ENCODE measurements around the gene IL1RAPL2. TPM values are rescaled to one million over a fixed set of nuclear protein-coding genes. Genes with fewer than 3 reads are reported as not detected.
"Not testable (repeated sequence)": the region's sequence is repeated elsewhere in the genome, so short reads cannot be mapped to it uniquely, and the experiment has no call there.

IL1RAPL2 gene
- total RNA-seq, 4 donors from 2014 or later: 0.16 TPM; not detected in 3

DNA sequence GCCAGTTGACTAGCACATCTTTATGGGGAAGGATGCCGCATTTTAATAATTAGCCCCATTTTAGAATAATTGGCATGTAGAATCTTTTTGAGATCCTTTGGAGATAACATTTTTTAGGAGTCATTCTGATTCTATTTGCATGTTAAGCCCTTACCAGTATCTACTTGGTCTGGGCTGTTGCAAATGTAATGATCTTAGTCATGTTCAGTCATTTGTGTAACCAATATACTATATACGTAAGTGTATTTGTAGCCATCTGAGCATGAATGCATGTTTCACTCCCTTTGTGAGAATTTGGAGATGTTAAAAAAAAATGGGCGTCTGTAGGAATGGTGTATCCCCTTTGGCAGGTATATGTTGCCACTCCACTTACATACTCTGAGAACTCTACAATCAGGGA is 535.4 kb downstream of the IL1RAPL2 start:
- no peaks in the 10 kb centered on the region for H3K36me3 ChIP-seq
- H3K27ac ChIP-seq: no peak overlapping the region
- no peak for DNase-seq
- H3K4me3 ChIP-seq: no peak overlapping the region
- intact Hi-C loops (cut with DNase I; ENCODE audit: low total_unique reads) (no loop called here), in situ Hi-C loops (cut with MboI; ENCODE audit: low pct_ligation_motif_present in 1 of 4, low pct_unique_long_range_greater_than_20kb in 1 of 4, low sequenced_read_pairs in 3 of 4) (no loop called here)
- no peaks in the 10 kb centered on the region for H3K4me1 ChIP-seq
- WGBS, 2 donors (ENCODE audit: low coverage in 1 of 2): 77 to 100% methylated on average over 1 to 3 of the region's 3 CpGs
- no peaks in the 10 kb centered on the region for H3K9me3 ChIP-seq
- no peaks in the 10 kb centered on the region for H3K27me3 ChIP-seq
- TF ChIP-seq POLR2A (IDR thresholded peaks at IDR 0.05) (no peak), POLR2AphosphoS5 (IDR thresholded peaks at IDR 0.05) (no peak), EP300 (IDR thresholded peaks at IDR 0.05; ENCODE audit: low read depth) (no peak)
- TF ChIP-seq, protein P1, sequence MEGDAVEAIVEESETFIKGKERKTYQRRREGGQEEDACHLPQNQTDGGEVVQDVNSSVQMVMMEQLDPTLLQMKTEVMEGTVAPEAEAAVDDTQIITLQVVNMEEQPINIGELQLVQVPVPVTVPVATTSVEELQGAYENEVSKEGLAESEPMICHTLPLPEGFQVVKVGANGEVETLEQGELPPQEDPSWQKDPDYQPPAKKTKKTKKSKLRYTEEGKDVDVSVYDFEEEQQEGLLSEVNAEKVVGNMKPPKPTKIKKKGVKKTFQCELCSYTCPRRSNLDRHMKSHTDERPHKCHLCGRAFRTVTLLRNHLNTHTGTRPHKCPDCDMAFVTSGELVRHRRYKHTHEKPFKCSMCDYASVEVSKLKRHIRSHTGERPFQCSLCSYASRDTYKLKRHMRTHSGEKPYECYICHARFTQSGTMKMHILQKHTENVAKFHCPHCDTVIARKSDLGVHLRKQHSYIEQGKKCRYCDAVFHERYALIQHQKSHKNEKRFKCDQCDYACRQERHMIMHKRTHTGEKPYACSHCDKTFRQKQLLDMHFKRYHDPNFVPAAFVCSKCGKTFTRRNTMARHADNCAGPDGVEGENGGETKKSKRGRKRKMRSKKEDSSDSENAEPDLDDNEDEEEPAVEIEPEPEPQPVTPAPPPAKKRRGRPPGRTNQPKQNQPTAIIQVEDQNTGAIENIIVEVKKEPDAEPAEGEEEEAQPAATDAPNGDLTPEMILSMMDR (IDR thresholded peaks at IDR 0.05): no peak

DNA sequence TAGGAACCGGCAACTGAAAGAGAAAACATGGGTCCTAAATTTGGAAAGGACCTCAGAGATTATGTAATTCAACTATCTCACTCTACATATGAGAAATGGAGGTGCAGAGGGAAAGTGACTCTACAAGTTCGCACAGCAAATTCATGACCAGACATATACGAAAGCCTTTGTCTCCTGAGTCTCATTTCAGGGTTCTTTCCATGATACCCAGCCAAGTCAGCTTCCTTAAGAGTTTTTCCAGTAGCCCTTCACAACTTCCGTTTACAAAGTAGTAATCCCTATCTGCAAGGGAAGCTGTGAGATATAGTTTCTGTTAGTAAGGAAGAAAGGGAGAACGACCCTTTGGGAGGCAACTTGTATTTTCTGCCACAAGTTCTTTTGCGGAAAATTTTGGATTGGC is 543.9 kb downstream of the IL1RAPL2 start:
- Histone ChIP-seq H3K4me3 (no peak overlapping the region), H3K4me1 (no peaks in the 10 kb centered on the region), H3K9me3 (no peaks in the 10 kb centered on the region), H3K36me3 (no peaks in the 10 kb centered on the region), H3K27me3 (no peaks in the 10 kb centered on the region), H3K27ac (no peak overlapping the region)
- TF ChIP-seq POLR2AphosphoS5 (IDR thresholded peaks at IDR 0.05) (no peak), EP300 (IDR thresholded peaks at IDR 0.05; ENCODE audit: low read depth) (no peak), POLR2A (IDR thresholded peaks at IDR 0.05) (no peak)
- TF ChIP-seq, protein P1 (IDR thresholded peaks at IDR 0.05): no peak
- no peak for DNase-seq
- in situ Hi-C loops (cut with MboI; ENCODE audit: low pct_ligation_motif_present in 1 of 4, low pct_unique_long_range_greater_than_20kb in 1 of 4, low sequenced_read_pairs in 3 of 4) (no loop called here), intact Hi-C loops (cut with DNase I; ENCODE audit: low total_unique reads) (no loop called here)
- 77 to 83% methylated on average over 1 to 6 of the region's 6 CpGs for WGBS, 2 donors (ENCODE audit: low coverage in 1 of 2)

DNA sequence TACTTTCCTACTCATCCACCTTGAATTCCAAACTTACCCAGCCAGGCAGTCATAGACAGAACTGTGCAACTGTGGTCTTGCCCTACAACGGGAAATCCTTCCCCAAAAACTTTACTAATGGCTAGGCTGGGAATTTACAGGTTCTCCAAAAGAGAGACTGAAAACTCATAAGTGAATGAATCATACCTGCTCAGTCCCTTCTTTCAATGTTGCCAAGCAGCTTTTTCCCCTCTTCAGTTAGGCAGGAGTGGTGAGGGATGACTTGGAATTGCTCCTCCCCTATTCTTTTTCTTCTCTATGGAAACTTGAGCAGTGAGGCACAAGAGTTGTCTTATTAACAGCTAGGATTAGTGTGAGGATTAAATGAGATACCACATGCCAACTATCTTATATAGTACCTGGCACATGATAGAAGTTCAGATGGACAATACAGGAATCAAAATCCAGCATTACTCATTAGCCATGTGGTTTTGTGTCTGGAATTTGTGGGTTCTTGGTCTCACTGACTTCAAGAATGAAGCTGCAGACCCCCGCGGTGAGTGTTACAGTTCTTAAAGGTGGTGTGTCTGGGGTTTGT is 548.6 kb downstream of the IL1RAPL2 start:
- DNase-seq: no peak
- intact Hi-C loops (cut with DNase I; ENCODE audit: low total_unique reads): no loop called here
- Histone ChIP-seq H3K27me3 (no peaks in the 10 kb centered on the region), H3K4me1 (no peaks in the 10 kb centered on the region), H3K9me3 (no peaks in the 10 kb centered on the region), H3K36me3 (no peaks in the 10 kb centered on the region), H3K4me3 (no peak overlapping the region), H3K27ac (no peak overlapping the region)
- TF ChIP-seq POLR2AphosphoS5 (IDR thresholded peaks at IDR 0.05) (no peak), POLR2A (IDR thresholded peaks at IDR 0.05) (no peak), EP300 (IDR thresholded peaks at IDR 0.05; ENCODE audit: low read depth) (no peak)
- TF ChIP-seq, protein P1 (IDR thresholded peaks at IDR 0.05): no peak
- 33 to 83% methylated on average over 1 to 3 of the region's 3 CpGs for WGBS, 2 donors (ENCODE audit: low coverage in 1 of 2)
- in situ Hi-C loops (cut with MboI; ENCODE audit: low pct_ligation_motif_present in 1 of 4, low pct_unique_long_range_greater_than_20kb in 1 of 4, low sequenced_read_pairs in 3 of 4): no loop called here

DNA sequence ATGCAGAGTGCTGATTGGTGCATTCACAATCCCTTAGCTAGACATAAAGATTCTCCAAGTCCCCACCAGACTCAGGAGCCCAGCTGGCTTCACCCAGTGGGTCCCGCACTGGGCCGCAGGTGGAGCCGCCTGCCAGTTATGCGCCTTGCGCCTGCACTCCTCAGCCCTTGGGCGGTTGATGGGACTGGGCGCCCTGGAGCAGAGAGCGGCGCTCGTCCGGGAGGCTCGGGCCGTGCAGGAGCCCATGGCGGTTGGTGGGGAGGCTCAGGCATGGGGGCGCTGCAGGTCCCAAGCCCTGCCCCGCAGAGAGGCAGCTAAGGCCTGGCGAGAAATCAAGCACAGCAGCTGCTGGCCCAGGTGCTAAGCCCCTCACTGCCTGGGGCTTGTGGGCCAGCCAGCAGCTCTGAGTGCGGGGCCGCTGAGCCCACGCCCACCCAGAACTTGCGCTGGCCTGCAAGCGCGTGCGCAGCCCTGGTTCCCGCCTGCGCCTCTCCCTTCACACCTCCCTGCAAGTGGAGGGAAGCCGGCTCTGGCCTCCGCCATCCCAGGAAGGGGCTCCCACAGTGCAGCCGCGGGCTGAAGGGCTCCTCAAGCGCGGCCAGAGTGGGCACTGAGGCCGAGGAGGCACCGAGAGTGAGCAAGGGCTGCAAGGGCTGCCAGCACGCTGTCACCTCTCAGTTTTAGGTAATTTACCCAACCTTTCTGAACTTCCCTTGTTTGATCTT is 549.8 kb downstream of the IL1RAPL2 start:
- 90% methylated on average over 34 of the region's 35 CpGs; no CpG with 5 or more reads in 1 of the 2 donors for WGBS, 2 donors (ENCODE audit: low coverage in 1 of 2)
- H3K27me3 ChIP-seq; H3K4me1 ChIP-seq; H3K4me3 ChIP-seq; H3K36me3 ChIP-seq; H3K9me3 ChIP-seq; DNase-seq; in situ Hi-C loops (cut with MboI; ENCODE audit: low pct_ligation_motif_present in 1 of 4, low pct_unique_long_range_greater_than_20kb in 1 of 4, low sequenced_read_pairs in 3 of 4); H3K27ac ChIP-seq; intact Hi-C loops (cut with DNase I; ENCODE audit: low total_unique reads): not testable (repeated sequence)

Data from transverse colon (tissue), 4 donors.